Activated CD4-positive, CD25-positive, alpha-beta regulatory T cell treated with anti-CD3 and anti-CD28 coated beads, Interleukin-2, amount 50 U/mL, for 16 hours (primary cell): ENCODE data around the gene LMAN1L.

Source experiments
- DNase-seq: peaks from one replicate; pipeline ENCODE4 v3.0.0-alpha.2; 2020; ENCODE audit warnings: low read depth, low spot score

Gene LMAN1L

DNA sequence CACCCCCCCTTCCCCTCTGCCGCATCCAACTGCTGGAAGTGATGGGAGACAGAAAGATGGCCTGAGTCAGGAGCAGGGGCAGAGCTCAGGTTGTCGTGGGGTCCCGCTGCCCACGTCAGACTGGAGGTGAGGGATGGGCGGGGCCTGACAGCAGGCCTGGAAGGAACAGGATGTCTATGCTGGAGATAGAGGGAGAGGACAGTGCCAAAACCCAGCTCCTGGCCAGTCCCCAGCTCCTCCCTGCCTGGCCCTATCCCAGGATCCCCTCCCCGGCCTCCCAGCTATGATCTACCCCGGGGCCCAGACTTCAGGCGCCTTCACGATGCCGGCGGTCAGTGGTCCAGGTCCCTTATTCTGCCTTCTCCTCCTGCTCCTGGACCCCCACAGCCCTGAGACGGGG, at the start of gene LMAN1L:
LMAN1L (plus strand) TSS at position 303 of the 400 bp plus-strand sequence; CDS start at position 323, 20 bp downstream.
- no peak for DNase-seq

DNA sequence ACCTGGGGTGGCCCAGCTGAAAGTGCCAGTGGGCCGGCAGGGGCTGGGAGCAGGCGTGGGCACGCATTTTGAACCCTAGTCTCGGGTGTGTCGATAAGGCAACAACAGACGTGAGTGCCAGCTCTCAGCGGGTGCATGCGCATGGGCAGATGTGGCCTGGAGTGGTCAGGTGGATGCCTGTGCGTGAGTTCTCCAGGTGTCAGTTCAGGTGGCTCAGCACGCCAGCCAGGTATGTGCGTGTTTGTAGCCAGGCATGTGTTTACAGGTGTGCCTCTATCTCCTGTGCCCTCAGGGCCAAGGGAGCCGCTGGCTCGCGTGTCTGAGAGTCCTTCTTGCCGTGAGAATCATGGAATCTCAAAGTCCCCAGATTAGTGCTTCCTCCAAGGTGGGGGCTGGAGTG, 49.2 kb upstream of the LMAN1L start:
- no peak for DNase-seq

DNA sequence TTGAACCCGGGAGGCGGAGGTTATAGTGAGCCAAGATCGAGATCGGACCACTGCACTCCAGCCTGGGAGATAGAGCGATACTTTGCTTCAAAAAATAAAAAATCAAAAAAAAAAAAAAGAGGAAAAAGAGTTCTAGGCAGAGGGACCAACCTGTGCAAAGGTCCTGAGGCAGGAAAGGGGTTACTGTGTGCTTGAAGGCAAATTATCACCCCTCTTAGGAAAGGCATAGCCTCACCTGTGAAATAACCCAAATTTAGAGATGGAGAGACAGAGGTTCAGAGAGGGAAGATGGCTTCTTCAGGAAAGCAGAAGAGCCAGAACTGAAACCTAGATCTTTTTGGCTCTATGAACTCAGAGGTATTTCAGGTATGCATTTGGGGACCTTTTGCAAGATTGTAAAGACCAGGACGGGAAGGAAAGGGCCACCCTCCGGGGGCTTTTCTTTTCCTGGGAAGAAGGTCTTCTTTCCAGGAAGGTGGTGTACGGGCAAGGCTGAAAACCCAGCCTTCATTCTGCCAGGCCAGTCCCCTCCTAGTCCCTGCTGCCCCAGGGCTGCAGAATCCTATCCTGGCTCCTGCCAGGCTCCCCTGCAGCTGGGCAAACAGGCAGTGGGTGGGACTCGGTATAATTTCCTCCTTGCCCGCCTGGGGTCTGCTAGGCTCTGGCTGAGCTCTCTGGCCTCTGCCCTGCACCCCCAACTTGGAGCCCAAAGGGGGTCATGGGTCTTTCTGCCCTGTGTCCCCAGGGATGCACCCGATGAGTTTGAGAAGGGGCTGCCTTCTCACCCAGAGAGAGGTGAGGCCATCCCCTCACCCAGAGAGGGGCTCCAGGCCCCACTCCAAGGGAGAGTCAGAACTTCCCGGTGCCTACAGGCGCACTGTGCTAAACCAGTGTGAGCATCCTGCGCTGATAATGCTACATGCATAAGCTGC, 45.2 kb upstream of the LMAN1L start:
- no peak for DNase-seq

DNA sequence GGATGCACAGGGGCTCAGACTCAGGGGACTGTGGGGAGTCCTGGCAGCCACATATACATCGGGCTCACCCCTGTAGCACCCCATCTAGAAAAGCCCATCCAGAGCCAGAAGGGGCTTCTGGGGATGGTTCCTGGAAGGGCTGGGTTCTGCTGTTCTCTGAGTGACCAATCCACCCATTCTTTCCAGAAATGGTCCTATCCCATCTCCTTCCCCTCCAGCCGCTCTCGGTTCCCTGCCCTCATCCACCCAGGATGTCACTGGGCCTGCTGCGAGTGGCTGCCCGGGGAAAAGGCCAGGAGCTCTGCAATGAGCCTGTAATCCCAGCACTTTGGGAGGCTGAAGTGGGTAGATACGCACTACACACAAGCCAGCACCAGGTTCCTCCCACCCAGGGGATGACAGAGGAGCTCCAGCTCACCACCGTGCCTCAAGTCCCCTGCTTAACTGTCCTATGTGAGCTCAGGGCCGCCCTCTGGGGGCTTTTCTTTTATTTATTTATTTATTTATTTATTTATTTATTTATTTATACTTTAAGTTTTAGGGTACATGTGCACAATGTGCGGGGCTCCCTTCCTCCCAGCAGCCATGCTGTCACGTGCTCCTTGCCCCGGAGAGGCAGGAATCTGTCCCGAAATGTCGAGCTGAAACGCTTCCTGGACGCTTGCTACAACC, 44.4 kb upstream of the LMAN1L start:
- no peak for DNase-seq

DNA sequence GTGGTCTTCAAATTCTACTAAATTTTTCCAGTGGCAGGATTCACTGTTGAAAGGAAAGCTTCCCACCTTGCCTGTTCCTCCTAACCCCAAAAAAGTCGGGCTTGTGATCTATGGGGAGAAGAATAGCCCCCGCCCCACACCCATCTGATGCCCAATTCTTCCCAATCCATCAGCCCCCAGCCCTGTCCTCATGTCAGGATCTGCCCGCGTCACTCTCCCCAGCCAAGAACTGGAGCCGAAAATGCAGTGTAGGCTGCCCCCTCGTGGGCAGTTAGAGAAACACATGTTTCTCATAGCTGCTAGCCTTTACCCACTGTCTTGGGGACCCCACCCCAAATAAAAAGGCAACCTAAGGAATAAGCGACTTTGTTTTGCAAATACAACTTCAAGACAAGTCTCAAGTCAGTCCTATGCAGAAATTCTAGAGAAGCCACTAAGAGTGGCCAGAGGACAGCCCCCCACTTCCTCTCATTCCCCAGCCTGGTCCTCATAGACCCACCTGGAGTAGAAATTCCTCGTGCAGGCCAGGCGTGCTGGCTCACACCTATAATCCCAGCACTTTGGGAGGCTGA, 43.8 kb upstream of the LMAN1L start:
- no peak for DNase-seq

DNA sequence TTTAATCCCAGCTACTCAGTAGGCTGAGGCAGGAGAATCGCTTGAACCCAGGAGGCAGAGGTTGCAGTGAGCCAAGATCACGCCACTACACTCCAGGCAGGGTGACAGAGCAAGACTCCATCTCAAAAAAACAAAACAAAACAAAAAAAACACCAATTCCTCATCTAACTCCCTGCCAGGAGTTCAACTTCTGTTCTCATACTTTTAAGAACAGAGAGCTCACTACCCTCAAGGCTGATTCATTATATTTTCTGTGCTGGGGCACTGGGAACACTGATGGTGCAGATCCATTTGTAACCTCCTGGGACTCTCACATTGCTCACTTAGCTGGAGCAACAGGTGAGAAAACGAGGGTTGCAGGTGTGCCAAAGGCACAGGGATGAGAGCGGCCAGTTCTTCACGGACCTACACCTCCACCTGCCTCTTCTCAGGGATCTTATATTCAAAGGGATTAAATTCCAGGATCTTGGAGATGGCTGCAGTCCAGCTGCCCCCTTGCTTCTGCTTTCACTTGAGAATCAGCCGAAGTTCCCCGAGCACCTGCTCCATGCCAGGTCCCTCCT, 43.1 kb upstream of the LMAN1L start:
- no peak for DNase-seq

DNA sequence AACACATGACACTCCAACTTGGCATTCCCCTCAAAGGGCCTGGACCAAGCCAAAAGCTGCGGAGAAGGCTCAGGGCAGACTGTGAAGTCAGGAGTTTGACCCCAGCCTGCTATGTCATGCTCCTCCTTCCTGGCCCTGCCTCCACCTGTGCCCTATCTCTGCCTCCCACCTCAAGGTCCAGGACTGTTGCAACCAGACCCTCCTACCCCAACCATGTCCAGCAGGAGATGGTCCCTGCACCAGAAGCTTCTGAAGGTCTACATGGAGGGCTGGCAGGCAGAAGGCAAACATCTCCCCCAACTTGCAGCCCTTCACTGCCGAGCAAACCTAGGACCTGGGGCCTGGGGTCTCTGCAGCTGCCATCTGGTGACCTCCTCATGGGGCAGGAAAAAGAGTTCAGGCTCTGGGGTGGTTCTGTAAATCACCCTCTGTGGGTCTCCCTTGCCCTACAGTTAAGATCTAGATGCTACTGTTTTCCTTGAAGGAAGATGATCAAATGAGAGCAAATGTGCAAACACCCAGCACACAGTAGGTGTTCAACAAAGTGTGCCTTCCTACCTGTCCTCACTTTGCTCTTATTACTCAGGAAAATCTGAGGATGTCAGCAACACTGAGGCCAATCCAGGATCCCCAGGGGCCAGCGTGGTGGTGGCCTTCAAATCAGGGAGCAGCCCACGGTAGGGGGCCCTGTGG, 42.3 kb upstream of the LMAN1L start:
- no peak for DNase-seq

DNA sequence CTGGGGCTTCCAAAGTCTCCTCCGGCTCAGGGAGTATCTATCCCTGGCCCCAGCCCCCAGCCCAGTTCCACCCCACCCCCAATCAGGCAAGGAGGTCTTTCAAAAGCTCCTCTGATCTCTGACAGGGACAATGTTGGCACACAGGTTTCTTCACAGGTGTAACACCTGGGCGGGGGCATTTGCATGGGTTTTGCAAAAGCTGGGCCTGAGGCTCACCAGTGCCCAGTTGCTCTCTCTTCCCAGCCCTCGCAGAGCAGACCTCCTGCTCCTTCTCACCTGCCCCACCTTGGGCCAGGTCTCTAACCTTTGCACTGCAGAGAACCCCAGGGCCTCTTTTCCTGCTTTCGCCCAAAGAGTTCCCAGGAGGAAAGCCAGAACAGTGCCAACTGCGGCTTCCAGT, 39.3 kb upstream of the LMAN1L start:
- no peak for DNase-seq

DNA sequence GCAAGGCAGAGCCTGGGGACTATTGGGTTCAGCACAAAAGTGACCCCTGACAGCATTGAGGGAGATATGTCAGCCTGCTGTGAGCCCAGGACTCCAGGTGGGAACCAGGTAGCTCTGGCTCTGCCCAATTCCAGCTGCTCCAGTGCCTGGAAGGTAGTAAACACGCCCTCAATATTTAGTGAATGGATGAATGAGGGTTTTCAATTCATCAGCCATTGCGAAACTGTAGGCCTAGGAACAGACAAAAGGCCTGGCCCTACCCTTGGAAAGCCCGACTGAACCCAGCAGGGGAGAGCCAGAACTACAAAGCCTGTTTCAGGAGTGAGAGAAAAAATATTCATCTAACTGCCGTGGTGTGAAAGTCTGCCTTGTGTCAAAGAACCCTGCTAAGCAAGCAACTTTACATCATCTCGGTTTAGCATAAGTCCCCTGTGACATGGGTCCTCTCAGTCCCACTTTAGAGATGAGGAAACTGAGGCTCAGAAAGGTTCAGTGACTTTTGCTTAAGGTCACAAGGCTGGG, 38.8 kb upstream of the LMAN1L start:
- DNase-seq, result no peak

DNA sequence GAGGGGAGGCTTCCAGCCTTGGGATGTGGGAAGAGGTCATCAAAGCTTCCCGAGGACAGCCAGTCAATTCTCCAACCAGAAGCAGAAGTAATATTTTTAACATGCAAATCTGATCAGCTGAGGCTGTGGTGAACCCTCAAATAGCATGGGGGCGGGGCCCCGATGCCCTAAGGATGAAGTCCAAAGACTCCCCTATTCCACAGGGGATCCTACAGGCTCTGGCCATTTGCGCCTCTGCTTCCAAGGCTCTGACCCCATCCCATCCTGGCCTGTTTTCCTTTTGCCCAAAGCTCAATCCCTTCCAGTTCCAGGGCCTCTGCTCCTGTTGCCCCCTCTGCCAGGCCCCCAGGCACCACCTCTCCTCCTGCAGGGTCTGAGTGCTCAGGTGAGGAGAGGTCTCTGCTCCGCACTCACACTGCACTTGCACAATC, 37.5 kb upstream of the LMAN1L start:
- DNase-seq, result no peak

DNA sequence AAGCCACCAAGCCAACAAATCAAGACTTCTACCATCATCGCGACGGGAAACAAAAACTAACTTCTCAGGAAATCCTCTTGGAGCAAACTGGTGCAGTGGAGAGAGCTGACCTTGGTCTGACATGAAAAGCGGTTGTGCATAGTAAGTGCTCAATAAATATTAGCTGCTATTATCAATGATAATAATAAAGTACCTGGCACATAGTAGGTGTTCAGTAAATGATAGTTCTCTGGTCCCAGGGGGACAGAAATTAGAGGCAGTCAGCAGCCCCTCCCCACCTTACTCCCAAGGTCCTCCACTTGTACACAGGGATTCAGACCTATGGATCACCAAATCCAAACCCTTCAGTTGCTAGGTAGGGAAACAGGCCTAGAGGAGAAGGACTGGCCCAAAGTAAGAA, 36.7 kb upstream of the LMAN1L start:
- DNase-seq, result no peak

DNA sequence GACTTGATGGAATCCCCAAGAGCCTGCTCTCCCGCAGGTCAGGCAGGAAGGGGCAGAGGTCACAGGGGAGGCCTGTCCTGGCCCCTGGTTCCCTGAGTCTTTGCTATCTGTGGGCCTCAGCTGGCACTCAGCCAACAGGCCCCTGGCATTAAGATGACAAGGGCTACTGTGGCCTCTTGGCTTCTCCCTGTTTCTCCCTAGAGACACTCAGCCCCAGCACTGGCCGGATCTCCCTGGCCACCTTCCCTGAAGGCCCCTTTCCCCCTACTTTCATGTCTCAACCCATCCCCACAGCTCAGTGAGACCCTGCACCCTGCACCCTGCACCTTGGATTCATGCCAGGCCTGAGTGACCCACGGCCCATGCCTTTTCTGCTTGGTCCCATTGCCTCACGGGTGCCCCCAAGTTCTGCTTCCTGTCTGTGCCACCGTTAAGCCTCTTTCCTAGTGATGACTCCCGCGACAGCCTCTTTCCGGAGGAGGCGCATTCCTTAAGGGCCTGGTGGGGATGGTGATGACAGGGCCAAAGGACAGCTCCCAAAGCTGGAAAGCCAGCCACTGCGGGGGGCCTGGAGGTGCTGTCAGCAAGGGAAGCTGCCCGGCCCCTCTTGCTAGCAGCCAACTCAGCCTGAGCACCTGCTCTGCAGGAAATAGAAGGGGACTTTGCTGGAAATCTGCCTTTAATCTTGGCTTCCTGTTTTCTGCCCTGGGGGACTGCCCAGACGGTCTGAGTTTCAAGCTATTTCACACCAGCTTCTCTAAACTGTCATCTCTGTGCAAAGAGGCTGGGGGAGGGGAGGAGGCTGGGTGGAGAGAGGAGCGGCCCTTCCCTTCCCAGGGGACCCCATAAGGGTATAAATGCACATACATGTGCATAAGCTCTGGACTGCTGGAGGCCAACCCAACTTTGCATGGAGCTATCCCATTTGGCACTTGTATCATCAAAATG, 35.5 kb upstream of the LMAN1L start:
- DNase-seq, result no peak

DNA sequence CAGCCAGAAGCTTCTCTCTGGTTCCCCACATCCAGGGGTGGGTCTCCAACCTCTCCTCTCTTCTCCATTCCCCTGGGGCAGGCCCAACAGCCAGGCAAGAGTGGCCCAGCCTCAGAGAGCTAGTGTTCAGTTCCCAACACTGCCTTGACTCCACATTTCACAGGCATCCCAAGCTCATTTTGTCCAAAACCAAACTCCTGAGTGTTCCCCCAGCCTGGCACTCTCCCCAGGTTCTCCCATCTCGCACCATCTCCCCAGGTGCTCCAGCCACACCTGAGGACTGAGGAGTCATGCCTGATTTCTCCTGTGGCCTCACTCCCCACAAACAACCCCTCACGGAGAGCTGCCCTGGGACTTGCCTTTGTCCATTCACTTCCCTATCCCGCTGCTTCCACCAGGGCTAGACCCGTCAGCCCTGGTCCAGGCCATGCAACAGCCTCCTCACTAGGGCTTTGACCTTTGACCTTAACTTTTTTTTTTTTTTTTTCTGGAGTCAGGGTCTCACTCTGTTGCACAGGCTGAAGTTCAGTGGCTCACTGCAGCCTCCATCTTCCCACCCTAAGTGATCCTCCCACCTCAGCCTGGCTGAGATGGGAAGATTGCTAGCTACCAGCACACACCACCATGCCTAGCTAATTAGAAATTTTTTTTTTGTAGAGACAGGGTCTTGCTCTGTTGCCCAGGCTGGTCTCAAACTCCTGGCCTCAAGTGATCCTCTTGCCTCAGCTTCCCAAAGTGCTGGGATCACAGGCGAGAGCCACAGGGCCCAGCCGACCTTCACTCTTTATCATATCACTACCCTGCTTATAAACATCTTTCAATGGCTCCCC, 34.7 kb upstream of the LMAN1L start:
- no peak for DNase-seq

DNA sequence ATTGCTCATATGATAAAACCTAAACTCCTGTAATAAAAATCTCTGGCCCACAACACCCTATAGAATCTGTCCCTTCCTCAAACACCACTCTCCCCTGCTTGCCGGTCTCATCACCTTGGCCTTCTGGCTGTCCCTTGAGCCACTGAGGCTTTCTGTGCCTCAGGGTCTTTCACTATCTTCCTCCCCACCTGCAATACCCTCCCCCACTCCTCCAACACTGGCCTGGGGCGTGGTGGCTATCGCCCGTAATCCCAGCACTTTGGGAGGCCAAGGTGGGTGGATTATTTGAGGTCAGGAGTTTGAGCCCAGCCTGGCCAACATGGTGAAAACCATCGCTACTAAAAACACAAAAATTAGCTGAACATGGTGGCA, 34.0 kb upstream of the LMAN1L start:
- DNase-seq, result no peak

DNA sequence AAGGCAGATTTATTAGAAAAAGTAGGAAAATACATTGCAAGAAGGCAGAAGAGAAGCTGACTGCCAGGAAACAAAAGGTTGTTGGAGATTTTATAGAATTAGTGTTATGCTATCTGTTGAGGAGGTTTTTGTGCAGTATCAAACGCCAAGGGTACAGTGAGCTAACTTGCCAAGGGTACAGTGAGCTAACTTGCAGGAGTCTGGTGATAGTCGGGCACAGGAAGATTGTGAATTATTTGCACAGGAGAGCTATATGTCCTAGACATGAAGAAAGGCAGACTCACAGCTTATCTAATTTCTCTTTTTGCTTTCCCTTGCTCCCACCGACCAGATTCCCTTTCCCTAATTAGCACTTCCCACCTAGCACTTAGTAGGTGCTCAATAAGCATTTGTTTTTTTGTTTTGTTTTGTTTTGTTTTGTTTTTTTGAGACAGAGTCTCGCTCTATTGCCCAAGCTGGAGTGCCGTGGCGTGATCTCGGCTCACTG, 33.4 kb upstream of the LMAN1L start:
- no peak for DNase-seq

DNA sequence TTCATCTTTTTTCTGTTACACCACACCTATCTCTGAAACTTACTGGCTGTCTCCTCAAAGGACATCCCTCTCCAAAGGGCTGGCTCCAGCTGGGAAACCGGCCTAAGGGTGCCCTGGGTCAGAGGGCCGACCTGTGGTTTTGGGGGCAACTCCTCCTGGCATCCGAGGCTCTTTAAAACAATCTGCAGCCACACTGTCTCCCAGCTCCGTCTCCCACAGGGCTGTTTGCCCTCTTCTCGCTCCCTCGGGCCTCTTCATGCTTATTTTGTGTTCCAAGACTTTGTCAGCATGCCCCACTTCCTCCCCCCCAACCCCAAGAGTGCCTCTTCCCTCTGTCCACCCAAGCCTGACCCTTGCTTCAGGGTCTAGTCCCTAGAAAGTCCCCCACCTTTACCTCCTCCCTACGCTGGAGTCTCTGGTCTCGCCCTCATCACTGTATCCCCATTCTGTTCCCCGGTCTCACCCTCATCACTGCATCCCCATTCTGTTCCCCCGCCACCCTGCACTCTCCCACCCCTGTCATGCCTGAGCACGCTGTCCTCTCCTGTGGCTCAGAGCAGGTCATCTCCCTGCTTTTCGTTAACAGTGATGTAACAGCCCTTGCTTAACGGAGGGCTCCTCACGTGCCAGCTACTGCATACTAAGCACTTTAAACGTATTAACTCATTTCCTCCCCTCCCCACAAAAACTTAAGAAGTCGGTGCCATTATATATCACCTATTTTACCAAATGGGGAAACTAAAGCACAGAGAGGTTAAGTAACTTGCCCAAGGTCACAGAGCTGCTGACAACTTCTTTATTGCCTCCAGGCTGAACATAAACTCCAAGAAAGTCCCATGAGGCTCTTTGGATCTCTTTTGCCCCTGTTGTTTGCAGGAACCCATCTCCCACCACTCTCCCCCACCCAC, 31.9 kb upstream of the LMAN1L start:
- DNase-seq, result no peak

DNA sequence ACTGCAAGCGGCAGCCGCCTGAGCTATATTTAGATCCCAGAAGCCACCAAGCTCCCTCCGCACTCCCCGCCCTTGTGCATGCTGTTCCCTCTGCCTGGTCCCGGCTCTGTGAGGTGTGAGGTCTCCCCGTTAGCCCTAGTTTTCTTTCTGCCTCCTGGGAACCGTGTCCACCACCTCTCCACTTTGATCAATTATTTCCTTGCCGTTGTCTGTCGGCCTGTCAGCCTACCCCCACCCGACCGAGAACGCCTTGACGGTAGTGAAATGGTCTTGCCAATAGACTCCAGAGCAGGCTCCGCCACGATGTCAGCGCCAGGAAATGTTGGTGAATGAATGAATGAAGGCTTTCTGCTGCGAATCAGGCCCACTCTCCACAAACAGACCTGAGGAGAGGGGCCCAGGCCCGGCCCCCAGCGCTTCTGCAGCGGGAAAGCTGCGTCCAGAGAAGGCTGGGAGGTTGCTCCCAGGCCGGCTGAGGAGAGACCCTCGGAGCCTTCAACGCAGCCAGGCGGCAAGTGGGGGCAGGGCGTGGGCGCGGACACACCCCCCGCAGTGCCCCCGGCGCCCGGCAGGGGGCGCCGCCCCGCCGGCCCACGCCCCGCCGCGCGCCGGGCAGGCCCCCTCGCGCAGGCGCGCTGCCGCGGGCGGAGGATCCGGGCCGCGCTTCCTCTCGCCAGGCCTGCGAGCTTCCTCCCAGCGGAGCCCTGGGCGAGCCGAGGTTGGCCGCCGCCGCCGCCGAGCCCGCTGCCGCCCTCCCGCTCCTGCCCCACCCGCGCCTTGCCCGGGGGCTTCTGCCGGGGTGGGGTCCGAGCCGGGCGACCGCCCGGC, 31.0 kb upstream of the LMAN1L start, which contains the start of gene CSK:
CSK (plus strand) TSS at position 650 of the 828 bp plus-strand sequence. CDS start 16,218 bp downstream, outside the sequence.
- DNase-seq, result peak; percentile 61
